Motor neuron (in vitro differentiated cells): ENCODE measurements around the gene TMEM9. TPM values are rescaled to one million over a fixed set of nuclear protein-coding genes. Genes with fewer than 3 reads are reported as not detected.

ENCODE experiments used
- ATAC-seq, 8 experiments: fragments of 200-7000 bp; cut with Tn5 transposase; replicated peaks in 6 of 8; 2 replicates each; pipeline ENCODE4 v1.8.0; 2021; ENCODE audit warnings: mild to moderate bottlenecking in 8 of 8, moderate library complexity in 8 of 8
- H3K27ac ChIP-seq, 2 donors: fragments of 250-450 bp; sonication (Bioruptor Pico); 2 replicates each; pipeline ENCODE4 v1.9.0; 2021; ENCODE audit warnings: antibody characterized with exemption in 2 of 2, mild to moderate bottlenecking in 2 of 2, moderate library complexity in 1 of 2
- H3K4me1 ChIP-seq, 2 donors: fragments of 250-450 bp; sonication (Bioruptor Pico); replicated peaks in 1 of 2; 2 replicates each; pipeline ENCODE4 v1.6.1; 2021; ENCODE audit warnings: antibody characterized with exemption in 2 of 2, mild to moderate bottlenecking in 2 of 2, moderate library complexity in 1 of 2
- H3K4me3 ChIP-seq, 5 donors: fragments of 250-450 bp; sonication (Bioruptor Pico); 2 replicates each; pipeline ENCODE4 v1.9.0; 2021; ENCODE audit warnings: antibody characterized with exemption in 5 of 5, mild to moderate bottlenecking in 5 of 5, moderate library complexity in 4 of 5
- WGBS, 10 experiments: fragments of 450-650 bp; shearing (Covaris generic); methylation state at CpG; one replicate each; pipeline ENCODE4 v1.0.0; 2022; 5-methylcytosine and 5-hydroxymethylcytosine counted together
- in situ Hi-C, 9 experiments: fragments of 400-800 bp; cut with MboI; loops; one replicate each; pipeline ENCODE4 v1.15.0; 2021; ENCODE audit warnings: low sequenced_read_pairs in 9 of 9, low pct_unique_long_range_greater_than_20kb in 2 of 9; ENCODE audit not compliant: unreplicated experiment in 9 of 9
- total RNA-seq, 8 experiments: library from RNA; unstranded; fragments of 300-600 nt; gene quantifications; 2 replicates each; pipeline versions ENCODE4 v1.2.3 to v1.2.4, GENCODE V29; 2022

The TMEM9 gene
- 100 to 1,000 TPM in 5 of 8 experiments, 10 to 100 TPM in 3; 51.3 to 165 (median 123) TPM for total RNA-seq

- in situ Hi-C loops = no loop called here
- ATAC-seq = peak; percentile 96 to 97 (median 96)
- 0 to 56% (median 22%) methylated on average over 1 to 21 of the region's 31 CpGs; no CpG with 5 or more reads in 3 of the 10 experiments for WGBS, 10 experiments
- Histone ChIP-seq H3K27ac (peak within 1 kb of the TSS; percentile 53 to 80), H3K4me1 (peaks cover 13 to 14% of the 10 kb centered on the region in 2 donors), H3K4me3 (peak within 1 kb of the TSS; percentile 84 to 97 (median 96))
These were observed at the start of gene TMEM9 for GRCh38 chr1:201154389-201155165. TSS of gene TMEM9 (minus strand) at chr1:201154474. CDS start at chr1:201153923, 551 bp downstream.

GRCh38 chr1:201198598-201198997 is 44.3 kb upstream of the TMEM9 start:
- 20 to 82% (median 72%) methylated on average over 1 to 3 of the region's 3 CpGs; no CpG with 5 or more reads in 3 of the 10 experiments for whole genome bisulfite sequencing, 10 experiments
- no peaks in the 10 kb centered on the region for H3K4me1 ChIP-seq
- in situ Hi-C loops = no loop called here
- H3K4me3 ChIP-seq = no peak overlapping the region
- no peak for ATAC-seq
- no peak overlapping the region for H3K27ac ChIP-seq

DNA sequence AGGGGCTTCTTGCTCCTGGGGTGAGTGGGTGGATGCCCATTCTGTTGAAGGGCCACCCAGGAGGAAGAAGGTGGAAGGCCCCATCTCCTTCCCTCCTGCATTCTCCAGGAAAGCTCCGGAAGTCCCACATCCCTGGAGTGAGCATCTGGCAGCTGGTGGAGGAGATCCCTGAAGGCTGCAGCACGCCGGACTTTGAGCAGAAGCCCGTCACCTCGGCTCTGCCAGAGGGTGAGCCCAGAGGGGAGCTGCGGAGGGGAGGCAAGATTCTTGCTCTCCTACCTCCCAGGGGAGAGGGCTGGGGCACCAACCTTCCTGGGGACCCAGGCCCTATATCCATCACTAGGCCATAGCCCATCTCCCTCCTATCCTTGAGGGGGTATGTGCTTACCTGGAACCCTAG is 39.8 kb upstream of the TMEM9 start:
- WGBS, 10 experiments = 100% methylated on average over 1 of the region's 6 CpGs; no CpG with 5 or more reads in 7 of the 10 experiments
- H3K4me1 ChIP-seq = peaks cover 31 to 32% of the 10 kb centered on the region in 2 donors
- in situ Hi-C loops = no loop called here
- ATAC-seq = no peak
- H3K27ac ChIP-seq = no peak overlapping the region
- no peak overlapping the region for H3K4me3 ChIP-seq

GRCh38 chr1:201192261-201192788 is 38.1 kb upstream of the TMEM9 start:
- in situ Hi-C loops = no loop called here
- 83 to 100% (median 90%) methylated on average over 1 to 3 of the region's 3 CpGs; no CpG with 5 or more reads in 7 of the 10 experiments for WGBS, 10 experiments
- Histone ChIP-seq H3K27ac (peak overlapping the region; percentile 16 to 62), H3K4me1 (peaks cover 31 to 32% of the 10 kb centered on the region in 2 donors), H3K4me3 (no peak overlapping the region)
- peak in 5 of 8 experiments; percentile 17 to 75 (median 61) for ATAC-seq

- in situ Hi-C loops = no loop called here
- Histone ChIP-seq H3K4me1 (peaks cover 31 to 32% of the 10 kb centered on the region in 2 donors), H3K4me3 (no peak overlapping the region), H3K27ac (peak overlapping the region in 1 of 2 donors; percentile 62)
- 0 to 100% (median 69%) methylated on average over 1 to 8 of the region's 18 CpGs; no CpG with 5 or more reads in 2 of the 10 experiments for WGBS, 10 experiments
- peak in 7 of 8 experiments; percentile 25 to 92 (median 50) for ATAC-seq
These were observed 37.5 kb upstream of the TMEM9 start for GRCh38 chr1:201191653-201192260.

- WGBS, 10 experiments = 49 to 100% (median 73%) methylated on average over 1 to 5 of the region's 9 CpGs; no CpG with 5 or more reads in 3 of the 10 experiments
- in situ Hi-C loops = no loop called here
- peak within 1 kb of the TSS in 1 of 2 donors; percentile 18 for H3K27ac ChIP-seq
- ATAC-seq = peak; percentile 36 to 84 (median 78)
- no peak within 1 kb of the TSS for H3K4me3 ChIP-seq
- peaks cover 31 to 32% of the 10 kb centered on the region in 2 donors for H3K4me1 ChIP-seq
These were observed 36.4 kb upstream of the TMEM9 start, which contains the start of gene IGFN1 for GRCh38 chr1:201190624-201191051. TSS of gene IGFN1 (plus strand) at chr1:201190824. CDS start at chr1:201193294, 2,470 bp downstream.

DNA sequence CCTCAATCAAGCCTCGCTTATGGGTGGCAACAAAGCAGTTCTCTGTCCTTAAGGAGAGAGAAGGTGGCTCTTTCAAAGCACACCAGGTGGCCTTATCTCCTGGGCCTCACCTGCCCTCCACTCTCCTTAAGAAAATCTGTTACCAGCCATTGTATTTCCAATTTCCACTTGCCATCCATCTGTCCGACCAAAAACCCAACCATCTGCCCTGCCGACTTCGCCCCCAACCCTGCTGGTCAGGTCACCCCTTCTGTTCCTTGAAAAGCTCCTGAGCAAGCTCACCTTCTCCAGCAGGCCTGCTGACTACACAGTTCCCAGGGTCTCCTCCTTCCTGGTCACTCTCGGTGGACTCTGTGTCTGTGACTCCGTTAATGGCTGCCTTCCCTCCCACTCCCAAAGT is 35.7 kb upstream of the TMEM9 start:
- in situ Hi-C loops = no loop called here
- WGBS, 10 experiments = 67 to 100% (median 98%) methylated on average over 1 to 6 of the region's 6 CpGs; no CpG with 5 or more reads in 4 of the 10 experiments
- Histone ChIP-seq H3K27ac (no peak overlapping the region), H3K4me3 (no peak overlapping the region), H3K4me1 (peaks cover 31 to 32% of the 10 kb centered on the region in 2 donors)
- no peak for ATAC-seq

- ATAC-seq = no peak
- in situ Hi-C loops = no loop called here
- Histone ChIP-seq H3K27ac (no peak overlapping the region), H3K4me3 (no peak overlapping the region), H3K4me1 (peaks cover 35 to 38% of the 10 kb centered on the region in 2 donors)
- 57 to 71% (median 63%) methylated on average over 1 to 2 of the region's 2 CpGs; no CpG with 5 or more reads in 7 of the 10 experiments for WGBS, 10 experiments
These were observed 34.8 kb upstream of the TMEM9 start for GRCh38 chr1:201189085-201189484.

GRCh38 chr1:201186192-201186591 is 31.9 kb upstream of the TMEM9 start:
- Histone ChIP-seq H3K27ac (no peak overlapping the region), H3K4me1 (peaks cover 15 to 18% of the 10 kb centered on the region in 2 donors), H3K4me3 (no peak overlapping the region)
- ATAC-seq = no peak
- in situ Hi-C loops = no loop called here
- 0 to 100% (median 87%) methylated on average over 1 to 3 of the region's 3 CpGs; no CpG with 5 or more reads in 1 of the 10 experiments for WGBS, 10 experiments

DNA sequence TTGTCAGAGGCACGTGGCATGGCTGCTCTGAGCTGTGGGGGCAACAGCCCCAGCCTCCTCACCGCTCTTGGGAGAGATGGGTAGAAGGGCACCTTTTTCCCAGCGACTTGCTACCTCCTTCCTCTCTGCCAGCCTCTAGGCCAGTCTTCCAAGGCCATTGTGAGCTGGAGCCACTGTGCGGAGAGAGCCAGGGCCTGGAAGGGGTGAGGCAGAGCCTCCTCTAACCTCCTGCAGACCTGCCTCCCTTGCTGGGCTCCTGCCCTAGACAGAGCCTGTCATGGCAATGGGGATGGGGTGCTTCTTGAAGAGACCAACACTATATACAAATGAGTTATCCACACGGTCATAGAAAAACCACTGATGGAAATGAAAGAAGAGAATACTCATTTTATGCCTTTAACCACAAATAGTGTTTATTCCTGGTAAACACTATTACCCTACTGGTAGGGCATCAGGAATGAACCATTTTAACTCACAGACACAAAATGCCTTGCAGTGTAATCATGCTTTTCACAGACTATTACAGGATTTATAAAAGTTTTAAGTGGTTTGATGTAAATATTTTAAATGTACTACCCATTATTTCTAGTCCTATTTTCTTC is 31.4 kb upstream of the TMEM9 start:
- Histone ChIP-seq H3K4me3 (no peak overlapping the region), H3K27ac (no peak overlapping the region), H3K4me1 (peaks cover 9 to 12% of the 10 kb centered on the region in 2 donors)
- in situ Hi-C loops = no loop called here
- 63 to 95% (median 68%) methylated on average over 1 to 5 of the region's 5 CpGs; no CpG with 5 or more reads in 3 of the 10 experiments for WGBS, 10 experiments
- no peak for ATAC-seq

GRCh38 chr1:201185123-201185453 is 30.8 kb upstream of the TMEM9 start:
- peaks cover 4 to 7% of the 10 kb centered on the region in 2 donors for H3K4me1 ChIP-seq
- no peak overlapping the region for H3K27ac ChIP-seq
- WGBS, 10 experiments = 13 to 86% (median 45%) methylated on average over 1 to 2 of the region's 3 CpGs; no CpG with 5 or more reads in 6 of the 10 experiments
- in situ Hi-C loops = no loop called here
- ATAC-seq = no peak
- no peak overlapping the region for H3K4me3 ChIP-seq

GRCh38 chr1:201184307-201185122 is 30.2 kb upstream of the TMEM9 start:
- in situ Hi-C loops = no loop called here
- H3K27ac ChIP-seq = no peak overlapping the region
- ATAC-seq = peak; percentile 85 to 99 (median 97)
- H3K4me1 ChIP-seq = peaks cover 3 to 7% of the 10 kb centered on the region in 2 donors
- 12 to 60% (median 31%) methylated on average over 1 to 9 of the region's 9 CpGs; no CpG with 5 or more reads in 1 of the 10 experiments for WGBS, 10 experiments
- no peak overlapping the region for H3K4me3 ChIP-seq
